Measurements from ENCODE around the gene EPHA3.

GRCh38 chr3:89449086-89449485 lies 341.7 kb downstream of the EPHA3 start:
- TF ChIP-seq, protein P1, sequence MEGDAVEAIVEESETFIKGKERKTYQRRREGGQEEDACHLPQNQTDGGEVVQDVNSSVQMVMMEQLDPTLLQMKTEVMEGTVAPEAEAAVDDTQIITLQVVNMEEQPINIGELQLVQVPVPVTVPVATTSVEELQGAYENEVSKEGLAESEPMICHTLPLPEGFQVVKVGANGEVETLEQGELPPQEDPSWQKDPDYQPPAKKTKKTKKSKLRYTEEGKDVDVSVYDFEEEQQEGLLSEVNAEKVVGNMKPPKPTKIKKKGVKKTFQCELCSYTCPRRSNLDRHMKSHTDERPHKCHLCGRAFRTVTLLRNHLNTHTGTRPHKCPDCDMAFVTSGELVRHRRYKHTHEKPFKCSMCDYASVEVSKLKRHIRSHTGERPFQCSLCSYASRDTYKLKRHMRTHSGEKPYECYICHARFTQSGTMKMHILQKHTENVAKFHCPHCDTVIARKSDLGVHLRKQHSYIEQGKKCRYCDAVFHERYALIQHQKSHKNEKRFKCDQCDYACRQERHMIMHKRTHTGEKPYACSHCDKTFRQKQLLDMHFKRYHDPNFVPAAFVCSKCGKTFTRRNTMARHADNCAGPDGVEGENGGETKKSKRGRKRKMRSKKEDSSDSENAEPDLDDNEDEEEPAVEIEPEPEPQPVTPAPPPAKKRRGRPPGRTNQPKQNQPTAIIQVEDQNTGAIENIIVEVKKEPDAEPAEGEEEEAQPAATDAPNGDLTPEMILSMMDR (conservative IDR thresholded peaks at IDR 0.05) = no peak
- TF ChIP-seq ZFX (IDR thresholded peaks at IDR 0.05) = no peak

All from C4-2B (cell line).